H1 (cell line): ENCODE results near the gene TSHZ2. TPM values are rescaled to one million over a fixed set of nuclear protein-coding genes. Genes with fewer than 3 reads are reported as not detected.

Experiments used
- CTCF ChIA-PET: fragments of 300-600 bp; sonication (Branson Sonifier 250); formaldehyde crosslinking; loops from one replicate; lab custom pipeline; 2021; ENCODE audit not compliant: partially characterized antibody; lab: Charles Lee
- POLR2A ChIA-PET: fragments of 300-600 bp; sonication (Branson Sonifier 250); formaldehyde crosslinking; loops from one replicate; lab custom pipeline; 2021; ENCODE audit warnings: inconsistent platforms; ENCODE audit not compliant: partially characterized antibody; lab: Charles Lee
- DNase-seq, 2 experiments: peaks; one replicate each; pipeline versions ENCODE4 v3.0.0 to v3.0.0-alpha.2; 2010 to 2022; ENCODE audit warnings: low spot score in 2 of 2, low read depth in 1 of 2, mixed read lengths in 1 of 2
- FAIRE-seq: peaks from 2 replicates; lab custom pipeline; 2011; peaks lifted over from hg19 to GRCh38; lab: Jason Lieb, UNC
- H2AFZ ChIP-seq: 2 replicates; pipeline ENCODE4 v1.8.1; 2012; ENCODE audit warnings: low read length, inconsistent platforms
- H2AK5ac ChIP-seq: 2 replicates; pipeline ENCODE4 v1.6.1; 2013; ENCODE audit warnings: low read depth, low read length
- H2BK120ac ChIP-seq: replicated peaks from 2 replicates; pipeline ENCODE3; 2013; ENCODE audit warnings: low read depth, low read length, inconsistent platforms
- H2BK12ac ChIP-seq: 2 replicates; pipeline ENCODE4 v1.6.1; 2013; ENCODE audit warnings: low read depth, low read length
- H2BK15ac ChIP-seq: 2 replicates; pipeline ENCODE4 v1.6.1; 2013; ENCODE audit warnings: low read length
- H2BK20ac ChIP-seq: 2 replicates; pipeline ENCODE4 v1.6.1; 2013; ENCODE audit warnings: low read length
- H2BK5ac ChIP-seq: 2 replicates; pipeline ENCODE4 v1.6.1; 2013; ENCODE audit warnings: low read depth, low read length
- H3K14ac ChIP-seq: 2 replicates; pipeline ENCODE4 v1.6.1; 2013; ENCODE audit warnings: inconsistent platforms; ENCODE audit not compliant: insufficient read length
- H3K18ac ChIP-seq: 2 replicates; pipeline ENCODE4 v1.6.1; 2013; ENCODE audit warnings: low read length; ENCODE audit errors: extremely low read depth
- H3K23ac ChIP-seq: 2 replicates; pipeline ENCODE4 v1.6.1; 2013; ENCODE audit warnings: inconsistent platforms; ENCODE audit not compliant: insufficient read length
- H3K23me2 ChIP-seq: 2 replicates; pipeline ENCODE4 v1.6.1; 2013; ENCODE audit warnings: low read depth, low read length
- H3K27ac ChIP-seq: 2 replicates; pipeline ENCODE4 v1.6.1; 2011; ENCODE audit warnings: low read depth, low read length, inconsistent platforms
- H3K27me3 ChIP-seq, 4 experiments: replicated peaks in 1 of 4; 1 replicate in 1 of 4; 2 replicates in 3 of 4; pipeline versions ENCODE4 v1.6.1 to v1.8.1; 2011 to 2013; ENCODE audit warnings: low read length in 3 of 4, mild to moderate bottlenecking in 3 of 4, inconsistent platforms in 2 of 4, mixed read lengths in 2 of 4, moderate library complexity in 1 of 4; ENCODE audit not compliant: control insufficient read depth in 3 of 4, insufficient read depth in 3 of 4; ENCODE audit errors: extremely low read depth in 1 of 4
- H3K36me3 ChIP-seq, 4 experiments: 2 replicates each; pipeline versions ENCODE4 v1.6.1 to v1.8.1; 2011 to 2013; ENCODE audit warnings: mild to moderate bottlenecking in 4 of 4, low read length in 3 of 4, moderate library complexity in 2 of 4, control low read depth in 1 of 4, inconsistent platforms in 1 of 4; ENCODE audit not compliant: insufficient read depth in 4 of 4, control insufficient read depth in 2 of 4
- H3K4ac ChIP-seq: replicated peaks from 2 replicates; pipeline ENCODE3; 2013; ENCODE audit warnings: low read length, low read depth, mixed read lengths, inconsistent platforms; ENCODE audit not compliant: insufficient read length
- H3K4me1 ChIP-seq, 4 experiments: replicated peaks in 1 of 4; 1 replicate in 1 of 4; 2 replicates in 3 of 4; pipeline versions ENCODE4 v1.6.1 to v1.8.1; 2011 to 2013; ENCODE audit warnings: low read length in 3 of 4, inconsistent platforms in 2 of 4, mixed read lengths in 1 of 4; ENCODE audit not compliant: insufficient read depth in 4 of 4, control insufficient read depth in 3 of 4
- H3K4me2 ChIP-seq, 2 experiments: 2 replicates each; pipeline versions ENCODE4 v1.6.1 to v1.8.1; 2011 to 2013; ENCODE audit warnings: low read depth in 2 of 2, low read length in 2 of 2, control low read depth in 1 of 2, inconsistent platforms in 1 of 2, mild to moderate bottlenecking in 1 of 2; ENCODE audit not compliant: insufficient read depth in 1 of 2
- H3K4me3 ChIP-seq, 4 experiments: fragments of 200-600, 300-600 bp in 1 of 4; sonication (generic), shearing (Covaris generic), sonication (Bioruptor Twin) in 1 of 4; 2 replicates each; pipeline versions ENCODE4 v1.5.1 to v1.8.1; 2011 to 2016; ENCODE audit warnings: low read length in 4 of 4, low read depth in 3 of 4, control low read depth in 2 of 4, inconsistent platforms in 2 of 4, mild to moderate bottlenecking in 2 of 4, mixed read lengths in 1 of 4, moderate library complexity in 1 of 4; ENCODE audit not compliant: insufficient read depth in 2 of 4; ENCODE audit errors: extremely low read depth in 1 of 4
- H3K56ac ChIP-seq: replicated peaks from 2 replicates; pipeline ENCODE3; 2013; ENCODE audit warnings: low read depth, mild to moderate bottlenecking, mixed read lengths, low read length, inconsistent platforms; ENCODE audit not compliant: insufficient read length
- H3K79me1 ChIP-seq: 2 replicates; pipeline ENCODE4 v1.6.1; 2013; ENCODE audit warnings: low read depth, low read length, control low read depth
- H3K79me2 ChIP-seq, 2 experiments: 2 replicates each; pipeline versions ENCODE4 v1.6.1 to v1.8.1; 2012 to 2013; ENCODE audit warnings: low read length in 2 of 2, mild to moderate bottlenecking in 2 of 2, inconsistent platforms in 1 of 2; ENCODE audit not compliant: insufficient read depth in 2 of 2, control insufficient read depth in 1 of 2
- H3K9ac ChIP-seq, 4 experiments: replicated peaks in 1 of 4; 1 replicate in 1 of 4; 2 replicates in 3 of 4; pipeline versions ENCODE4 v1.6.1 to v1.8.1; 2011 to 2013; ENCODE audit warnings: low read depth in 3 of 4, low read length in 3 of 4, control low read depth in 2 of 4, mild to moderate bottlenecking in 2 of 4, moderate library complexity in 2 of 4, inconsistent platforms in 1 of 4; ENCODE audit errors: extremely low read depth in 1 of 4
- H3K9me3 ChIP-seq, 2 experiments: 2 replicates each; pipeline versions ENCODE4 v1.6.1 to v1.8.1; 2012 to 2013; ENCODE audit warnings: mild to moderate bottlenecking in 2 of 2, moderate library complexity in 2 of 2, control low read depth in 1 of 2, inconsistent platforms in 1 of 2, low read depth in 1 of 2, low read length in 1 of 2, mixed read lengths in 1 of 2; ENCODE audit not compliant: insufficient read depth in 2 of 2
- H4K20me1 ChIP-seq, 2 experiments: replicated peaks in 1 of 2; 2 replicates each; pipeline versions ENCODE3 to v1.8.1; 2011 to 2013; ENCODE audit warnings: inconsistent platforms in 2 of 2, low read length in 2 of 2, mild to moderate bottlenecking in 1 of 2; ENCODE audit not compliant: insufficient read depth in 2 of 2, control insufficient read depth in 1 of 2
- H4K5ac ChIP-seq: 2 replicates; pipeline ENCODE4 v1.6.1; 2013; ENCODE audit warnings: low read length, low read depth, mixed read lengths, inconsistent platforms; ENCODE audit not compliant: insufficient read length
- H4K8ac ChIP-seq: 2 replicates; pipeline ENCODE4 v1.8.0; 2013; ENCODE audit warnings: mild to moderate bottlenecking, moderate library complexity, low read length, inconsistent platforms; ENCODE audit not compliant: insufficient read depth; ENCODE audit errors: extremely low read depth
- H4K91ac ChIP-seq: replicated peaks from 2 replicates; pipeline ENCODE3; 2013; ENCODE audit warnings: low read length, mixed read lengths, inconsistent platforms; ENCODE audit not compliant: insufficient read length
- BCL11A ChIP-seq, 2 experiments: IDR thresholded peaks; one replicate each; pipeline ENCODE4 v1.6.1; 2011; ENCODE audit warnings: low read depth in 2 of 2, low read length in 2 of 2, mild to moderate bottlenecking in 2 of 2
- BRCA1 ChIP-seq: IDR thresholded peaks from 2 replicates; pipeline ENCODE4 v1.6.1; 2012; ENCODE audit warnings: low read depth, low read length, improper control_type of control experiment
- CREB1 ChIP-seq: IDR thresholded peaks from 2 replicates; pipeline ENCODE4 v1.6.1; 2012; ENCODE audit warnings: inconsistent platforms
- CTBP2 ChIP-seq: IDR thresholded peaks from 2 replicates; pipeline ENCODE4 v1.7.0; 2011; ENCODE audit warnings: borderline replicate concordance, mild to moderate bottlenecking, moderate library complexity, mixed read lengths, low read length; ENCODE audit not compliant: insufficient read depth, insufficient read length
- KDM5A ChIP-seq: fragments of 200-600 bp; IDR thresholded peaks from 2 replicates; pipeline ENCODE4 v1.7.1; 2012; ENCODE audit warnings: mild to moderate bottlenecking, low read length, inconsistent platforms, mixed read lengths
- TCF12 ChIP-seq: IDR thresholded peaks from 2 replicates; pipeline ENCODE4 v1.6.1; 2011; ENCODE audit warnings: low read depth, mild to moderate bottlenecking, low read length
- WGBS, 2 experiments: shearing (Covaris generic) in 1 of 2; methylation state at CpG; one replicate each; pipeline versions ENCODE4 v1.1.6 to v1.1.7; 2013 to 2015; ENCODE audit warnings: low lambda C conversion rate in 2 of 2, mixed read lengths in 2 of 2, inconsistent platforms in 1 of 2, low coverage in 1 of 2, missing lambda C conversion rate in 1 of 2; ENCODE audit not compliant: insufficient replicate concordance in 2 of 2, insufficient coverage in 1 of 2, insufficient read length in 1 of 2; ENCODE audit errors: extremely low coverage in 1 of 2, missing lambda C conversion rate in 1 of 2; 5-methylcytosine and 5-hydroxymethylcytosine counted together
- polyA plus RNA-seq, 7 experiments: library from polyadenylated mRNA; depleted of rRNA in 3 of 7; stranded (reverse) in 5 of 7; unstranded in 2 of 7; fragments of >200 nt in 5 of 7; fragments of 200-250 nt in 2 of 7; gene quantifications; 1 replicate in 5 of 7; 2 replicates in 1 of 7; 4 replicates in 1 of 7; pipeline versions ENCODE4 v1.2.1 to v1.2.3, GENCODE V29; 2011 to 2013; ENCODE audit warnings: missing spikeins in 2 of 7, mixed read lengths in 2 of 7
- total RNA-seq: library from RNA; stranded (reverse); fragmentation: NEBNext Ultra II Directional; extraction: Animal tissue kit (Norgen Biotek cat#: 25700); gene quantifications from 2 replicates; pipeline ENCODE4 v1.2.1, GENCODE V29; 2021
- TF ChIP-seq, protein P1 (sequence below): IDR thresholded peaks from 2 replicates; pipeline ENCODE4 v1.6.1; 2012; ENCODE audit warnings: inconsistent platforms

The TSHZ2 gene
- total and polyA plus RNA-seq, 2 of the 8 experiments (the other 6 are each of a cell fraction or from before 2014, with no cell fraction given), result 0.14 to 0.30 TPM

GRCh38 chr20:53497246-53497645 lies 525.1 kb downstream of the TSHZ2 start:
- ChIA-PET CTCF (interaction anchor here (0.7 to 1.5 kb wide), 4 partner anchors 29 to 126 kb away, joined by 3 to 4 read pairs (median 3); no protein-coding TSS in a partner anchor), POLR2A (no interaction called here)
- Histone ChIP-seq H2BK20ac (no peak overlapping the region), H3K4ac (no peak overlapping the region), H3K27ac (no peak overlapping the region), H3K23me2 (no peaks in the 10 kb centered on the region), H3K4me1 (no peaks in the 10 kb centered on the region), H2BK12ac (no peak overlapping the region), H4K8ac (no peak overlapping the region), H3K14ac (no peak overlapping the region), H3K18ac (no peak overlapping the region), H3K4me3 (no peak overlapping the region), H3K4me2 (no peak overlapping the region), H3K79me1 (no peaks in the 10 kb centered on the region), H3K27me3 (no peaks in the 10 kb centered on the region), H3K23ac (no peak overlapping the region), H2BK15ac (no peak overlapping the region), H2BK5ac (no peak overlapping the region), H2AK5ac (no peak overlapping the region), H3K56ac (no peak overlapping the region), H4K20me1 (peaks cover 0 to 1% of the 10 kb centered on the region in 2 experiments), H3K36me3 (peaks cover 0 to 2% (median 0%) of the 10 kb centered on the region in 4 experiments; a peak in 1 of 8 replicates), H4K5ac (no peak overlapping the region), H3K9ac (no peak overlapping the region), H2AFZ (no peak overlapping the region), H2BK120ac (no peak overlapping the region), H3K79me2 (no peaks in the 10 kb centered on the region), H3K9me3 (no peaks in the 10 kb centered on the region), H4K91ac (no peak overlapping the region)
- 95% methylated on average over 3 of the region's 3 CpGs; no CpG with 5 or more reads in 1 of the 2 experiments for WGBS, 2 experiments
- FAIRE-seq, result no peak
- peak in 1 of 2 experiments; percentile 26 for DNase-seq
- TF ChIP-seq TCF12, result no peak
- no peak for TF ChIP-seq BRCA1
- TF ChIP-seq KDM5A, result no peak
- TF ChIP-seq BCL11A (IDR thresholded peaks at IDR 0.05; ENCODE audit: low read depth in 2 of 2, low read length in 2 of 2), result no peak
- TF ChIP-seq, protein P1, sequence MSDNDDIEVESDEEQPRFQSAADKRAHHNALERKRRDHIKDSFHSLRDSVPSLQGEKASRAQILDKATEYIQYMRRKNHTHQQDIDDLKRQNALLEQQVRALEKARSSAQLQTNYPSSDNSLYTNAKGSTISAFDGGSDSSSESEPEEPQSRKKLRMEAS, result no peak
- TF ChIP-seq CTBP2, result no peak
- TF ChIP-seq CREB1, result no peak
